ENCODE data around the gene C16orf90. TPM values are rescaled to one million over a fixed set of nuclear protein-coding genes. Genes with fewer than 3 reads are reported as not detected.

Gene C16orf90
- polyA plus RNA-seq, 3 donors: not detected

- peaks cover 0 to 3% (median 0%) of the 10 kb centered on the region in 7 donors for H3K9me3 Mint-ChIP-seq
- H3K27ac Mint-ChIP-seq: no peak overlapping the region
Measured at GRCh38 chr16:3514621-3515020, 19.3 kb upstream of the C16orf90 start.

DNA sequence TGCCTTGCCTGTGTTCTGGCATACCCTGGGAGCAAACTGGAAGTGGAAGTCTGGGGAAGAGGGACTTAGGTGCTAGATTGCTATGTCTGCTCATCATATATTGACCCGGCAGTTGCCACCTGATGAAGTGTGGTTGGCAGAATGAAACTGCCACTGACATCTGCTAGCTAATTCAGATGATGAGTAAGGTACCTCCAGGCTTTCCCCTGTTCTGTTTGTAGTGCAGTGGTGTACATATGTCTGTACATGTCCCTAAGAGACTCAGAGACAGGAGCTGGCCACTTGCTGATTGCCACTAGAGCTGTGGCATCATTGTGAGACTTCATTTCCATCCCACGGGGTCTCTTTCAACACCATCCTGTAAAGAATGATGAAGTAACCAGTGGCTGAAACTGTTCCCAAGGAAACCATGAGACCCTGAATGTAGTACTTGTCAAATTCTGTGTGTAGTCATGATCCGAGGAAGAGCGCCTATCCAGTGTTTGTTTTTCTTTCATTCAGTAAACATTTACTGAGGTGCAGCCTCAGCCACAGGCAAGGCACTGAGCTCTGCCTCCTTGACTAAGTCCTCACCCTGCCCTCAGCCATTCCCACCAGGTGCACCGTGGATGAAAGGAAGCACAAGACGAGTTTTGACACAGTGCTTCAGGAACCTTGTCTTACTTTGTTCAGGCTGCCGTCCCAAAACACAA lies 18.7 kb upstream of the C16orf90 start:
- Histone ChIP-seq H3K36me3 (replicated peaks in 1 of 2; ENCODE audit: control insufficient read depth in 1 of 2, insufficient read depth in 2 of 2, low read length in 2 of 2) (peaks cover 0 to 14% of the 10 kb centered on the region in 2 donors), H3K27me3 (ENCODE audit: control insufficient read depth in 2 of 2, insufficient read depth in 2 of 2, low read length in 2 of 2) (no peaks in the 10 kb centered on the region), H3K4me3 (replicated peaks in 1 of 3; ENCODE audit: low read depth in 2 of 3, low read length in 3 of 3) (no peak overlapping the region), H3K27ac (ENCODE audit: low read depth in 1 of 2, low read length in 2 of 2) (no peak overlapping the region), H3K4me1 (ENCODE audit: control insufficient read depth in 1 of 2, insufficient read depth in 2 of 2, low read length in 2 of 2) (no peaks in the 10 kb centered on the region), H3K9me3 (replicated peaks in 1 of 2; ENCODE audit: control insufficient read depth in 1 of 2, insufficient read depth in 1 of 2, low read length in 2 of 2) (no peaks in the 10 kb centered on the region), H2AFZ (ENCODE audit: insufficient read depth, low read depth, low read length, poor library complexity, severe bottlenecking) (no peak overlapping the region), H3K9ac (ENCODE audit: insufficient read depth, low read length, poor library complexity, severe bottlenecking) (no peak overlapping the region), H3K4me2 (replicated peaks; ENCODE audit: extremely low read depth, low read length, poor library complexity, severe bottlenecking) (no peak overlapping the region), H3K79me2 (ENCODE audit: insufficient read depth, low read length) (no peaks in the 10 kb centered on the region), H4K20me1 (ENCODE audit: insufficient read depth, low read length) (no peaks in the 10 kb centered on the region)
- TF ChIP-seq CTCF (IDR thresholded peaks at IDR 0.05): no peak
- H3K27ac Mint-ChIP-seq: no peak overlapping the region
- WGBS (ENCODE audit: insufficient coverage): 94% methylated on average over 3 of the region's 7 CpGs
- H3K9me3 Mint-ChIP-seq: peaks cover 0 to 3% (median 0%) of the 10 kb centered on the region in 7 donors
- H3K27me3 Mint-ChIP-seq (ENCODE audit: low read depth in 3 of 3): no peaks in the 10 kb centered on the region
- DNase-seq: no peak
- intact Hi-C loops (cut with micrococcal nuclease): no loop called here
- no peak overlapping the region for H3K4me3 Mint-ChIP-seq
- H3K4me1 Mint-ChIP-seq: peaks cover 2% of the 10 kb centered on the region
- H3K36me3 Mint-ChIP-seq: peaks cover 16 to 29% of the 10 kb centered on the region in 2 donors

More at GRCh38 chr16:3514621-3515020, 19.3 kb upstream of the C16orf90 start:
- Histone ChIP-seq H3K9ac (ENCODE audit: insufficient read depth, low read length, poor library complexity, severe bottlenecking) (no peak overlapping the region), H3K27ac (ENCODE audit: low read depth in 1 of 2, low read length in 2 of 2) (no peak overlapping the region), H3K36me3 (replicated peaks in 1 of 2; ENCODE audit: control insufficient read depth in 1 of 2, insufficient read depth in 2 of 2, low read length in 2 of 2) (peaks cover 0 to 14% of the 10 kb centered on the region in 2 donors), H4K20me1 (ENCODE audit: insufficient read depth, low read length) (no peaks in the 10 kb centered on the region), H3K4me1 (ENCODE audit: control insufficient read depth in 1 of 2, insufficient read depth in 2 of 2, low read length in 2 of 2) (no peaks in the 10 kb centered on the region), H3K4me2 (replicated peaks; ENCODE audit: extremely low read depth, low read length, poor library complexity, severe bottlenecking) (no peak overlapping the region), H3K9me3 (replicated peaks in 1 of 2; ENCODE audit: control insufficient read depth in 1 of 2, insufficient read depth in 1 of 2, low read length in 2 of 2) (no peaks in the 10 kb centered on the region), H3K79me2 (ENCODE audit: insufficient read depth, low read length) (no peaks in the 10 kb centered on the region), H3K27me3 (ENCODE audit: control insufficient read depth in 2 of 2, insufficient read depth in 2 of 2, low read length in 2 of 2) (no peaks in the 10 kb centered on the region), H3K4me3 (replicated peaks in 1 of 3; ENCODE audit: low read depth in 2 of 3, low read length in 3 of 3) (no peak overlapping the region), H2AFZ (ENCODE audit: insufficient read depth, low read depth, low read length, poor library complexity, severe bottlenecking) (no peak overlapping the region)
- WGBS (ENCODE audit: insufficient coverage): 100% methylated on average over 3 of the region's 4 CpGs
- Mint-ChIP-seq H3K27me3 (ENCODE audit: low read depth in 3 of 3) (no peaks in the 10 kb centered on the region), H3K36me3 (peaks cover 16 to 32% of the 10 kb centered on the region in 2 donors), H3K4me3 (no peak overlapping the region), H3K4me1 (peaks cover 2% of the 10 kb centered on the region)
- intact Hi-C loops (cut with micrococcal nuclease): no loop called here
- TF ChIP-seq CTCF (IDR thresholded peaks at IDR 0.05): no peak
- no peak for DNase-seq
